GM12801 (cell line): ENCODE data around the gene EML5.

ENCODE experiments used
- TF ChIP-seq, protein P1 (sequence below): IDR thresholded peaks from one replicate; pipeline ENCODE4 v1.5.1; 2011; ENCODE audit warnings: control low read depth; ENCODE audit not compliant: insufficient read length; ENCODE audit errors: extremely low read depth

EML5 gene

DNA sequence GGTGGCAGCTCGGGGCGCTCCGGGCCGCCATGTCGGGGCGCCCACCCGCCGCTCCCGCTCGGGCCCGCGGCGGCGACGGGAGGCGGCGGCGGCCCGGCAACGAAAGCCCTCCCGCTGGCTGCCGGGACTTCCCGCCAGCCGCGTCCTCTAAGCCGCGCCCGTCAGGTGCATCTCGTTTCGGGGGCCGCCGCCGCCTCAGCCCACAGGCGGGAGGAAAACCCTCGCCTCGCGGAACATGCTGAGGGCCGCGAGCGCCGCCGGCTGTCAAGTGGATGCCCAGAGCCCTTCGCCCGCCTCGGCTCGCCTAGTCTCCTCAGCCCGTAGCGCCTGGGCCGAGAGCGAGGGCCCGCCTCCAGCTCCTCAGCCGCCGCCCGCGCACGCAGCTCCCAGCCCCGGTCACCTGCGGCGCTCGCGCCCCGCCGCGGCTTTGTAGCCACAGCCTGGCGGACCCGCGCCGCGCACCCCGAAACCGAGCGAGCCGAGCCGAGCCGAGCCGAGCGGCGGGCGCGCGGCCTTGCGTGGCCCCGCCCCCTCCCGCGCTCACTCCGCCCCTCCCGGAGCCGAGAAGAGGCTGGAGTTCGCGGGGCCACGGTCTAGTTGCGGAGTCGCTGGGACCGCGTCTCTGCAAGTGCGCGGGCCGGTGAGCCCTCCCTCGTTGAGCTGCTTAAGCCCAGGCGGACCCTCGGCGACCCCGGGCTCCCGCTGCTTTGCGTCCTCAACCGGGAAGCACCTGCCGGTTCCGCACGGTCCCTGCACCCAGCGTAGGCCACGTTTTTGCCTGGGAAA is at the start of gene EML5:
EML5 (minus strand) TSS at position 481 of the 786 bp plus-strand sequence; CDS start at position 31, 450 bp downstream.
- TF ChIP-seq, protein P1, sequence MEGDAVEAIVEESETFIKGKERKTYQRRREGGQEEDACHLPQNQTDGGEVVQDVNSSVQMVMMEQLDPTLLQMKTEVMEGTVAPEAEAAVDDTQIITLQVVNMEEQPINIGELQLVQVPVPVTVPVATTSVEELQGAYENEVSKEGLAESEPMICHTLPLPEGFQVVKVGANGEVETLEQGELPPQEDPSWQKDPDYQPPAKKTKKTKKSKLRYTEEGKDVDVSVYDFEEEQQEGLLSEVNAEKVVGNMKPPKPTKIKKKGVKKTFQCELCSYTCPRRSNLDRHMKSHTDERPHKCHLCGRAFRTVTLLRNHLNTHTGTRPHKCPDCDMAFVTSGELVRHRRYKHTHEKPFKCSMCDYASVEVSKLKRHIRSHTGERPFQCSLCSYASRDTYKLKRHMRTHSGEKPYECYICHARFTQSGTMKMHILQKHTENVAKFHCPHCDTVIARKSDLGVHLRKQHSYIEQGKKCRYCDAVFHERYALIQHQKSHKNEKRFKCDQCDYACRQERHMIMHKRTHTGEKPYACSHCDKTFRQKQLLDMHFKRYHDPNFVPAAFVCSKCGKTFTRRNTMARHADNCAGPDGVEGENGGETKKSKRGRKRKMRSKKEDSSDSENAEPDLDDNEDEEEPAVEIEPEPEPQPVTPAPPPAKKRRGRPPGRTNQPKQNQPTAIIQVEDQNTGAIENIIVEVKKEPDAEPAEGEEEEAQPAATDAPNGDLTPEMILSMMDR, result no peak

DNA sequence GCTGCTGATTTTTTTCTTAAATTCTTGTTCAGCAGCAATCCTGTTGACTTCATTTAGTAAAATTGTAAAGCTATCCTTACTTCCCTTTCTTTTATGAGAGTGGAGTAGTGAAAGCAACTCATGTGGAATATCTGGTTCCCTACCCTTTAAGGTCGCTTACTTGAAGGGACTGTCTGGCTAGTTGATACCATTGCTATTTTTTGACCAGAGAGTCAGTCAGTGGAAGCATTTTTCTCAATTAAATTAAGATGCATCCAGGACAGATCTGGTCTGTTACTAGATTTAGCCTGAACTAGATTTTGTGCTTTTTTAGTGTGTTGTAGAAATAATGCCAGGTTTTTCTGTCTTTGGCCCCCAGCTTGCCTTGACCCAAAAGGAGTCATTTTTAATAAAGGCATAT is 49.7 kb upstream of the EML5 start:
- TF ChIP-seq, protein P1, result no peak

DNA sequence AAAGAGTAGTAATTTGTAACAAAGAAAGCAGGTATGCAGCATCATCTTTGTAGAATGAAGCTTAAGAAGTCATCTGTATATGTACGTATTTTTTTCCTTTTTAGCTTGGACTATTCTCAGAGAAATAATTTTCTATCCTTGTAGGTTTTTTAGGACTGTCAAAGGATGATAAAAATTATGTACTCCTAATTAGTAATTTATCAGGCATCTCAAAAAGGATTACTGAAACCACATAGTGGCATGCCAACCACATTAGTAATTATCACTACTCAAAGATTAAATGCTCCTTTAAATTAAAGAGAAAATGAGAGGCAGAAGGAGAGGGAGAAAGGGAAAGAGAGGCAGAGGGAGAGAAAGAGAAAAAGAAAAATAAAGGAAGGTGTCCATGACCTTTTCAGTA is 49.0 kb upstream of the EML5 start:
- TF ChIP-seq, protein P1, result no peak

DNA sequence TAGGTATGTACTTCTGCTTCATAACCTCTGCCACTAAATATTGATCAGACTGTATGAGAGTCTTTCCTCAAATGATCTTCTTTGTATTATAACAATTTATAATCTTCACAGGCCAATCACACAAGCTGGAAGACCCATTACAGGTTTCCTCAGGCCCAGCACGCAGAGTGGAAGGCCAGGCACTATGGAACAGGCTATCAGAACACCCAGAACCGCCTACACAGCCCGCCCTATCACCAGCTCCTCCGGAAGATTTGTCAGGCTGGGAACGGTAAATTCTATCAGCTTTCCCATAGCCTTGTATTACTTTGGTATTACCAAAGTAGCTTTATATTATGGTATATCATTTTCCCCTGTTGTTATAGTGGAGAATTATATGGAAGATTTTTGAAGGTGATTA is 48.2 kb upstream of the EML5 start:
- TF ChIP-seq, protein P1, result no peak

DNA sequence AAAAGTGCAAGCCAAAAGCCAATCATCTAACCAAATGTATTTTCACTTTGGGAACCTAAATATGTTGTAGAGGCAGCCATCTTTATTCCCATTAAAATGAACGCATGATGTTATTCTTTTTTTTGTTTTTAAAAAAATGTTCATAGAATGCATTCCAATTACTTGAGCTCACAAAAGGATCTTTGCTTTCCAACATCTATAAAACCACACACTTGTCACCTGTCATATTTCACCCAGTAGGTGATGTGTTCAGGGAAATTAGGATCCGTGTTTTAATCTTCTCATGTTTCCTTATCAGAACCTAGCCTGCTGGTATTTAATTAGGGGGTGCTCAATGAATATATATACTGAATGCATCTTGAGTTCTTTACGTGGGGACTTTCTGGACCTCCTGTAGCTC is 45.3 kb upstream of the EML5 start:
- TF ChIP-seq, protein P1, result no peak

DNA sequence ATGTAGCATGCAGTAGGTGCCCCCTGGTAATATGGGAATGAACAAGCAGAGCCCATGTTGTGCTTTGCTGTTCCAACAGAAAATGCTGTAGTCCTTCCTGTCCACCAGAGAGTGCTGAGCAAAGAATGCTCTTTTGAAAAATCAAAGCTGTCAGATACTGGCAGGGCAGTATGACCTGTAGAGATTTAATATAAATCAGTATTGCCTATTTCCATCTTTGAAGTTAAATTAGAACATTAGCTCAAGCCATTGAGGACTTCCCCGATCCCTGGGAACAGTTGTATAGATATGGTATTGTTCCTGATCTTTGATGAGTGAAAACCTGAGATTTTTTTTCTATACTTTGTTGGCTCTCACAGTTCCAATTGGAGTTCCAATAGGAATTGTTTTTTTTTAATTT is 44.7 kb upstream of the EML5 start:
- TF ChIP-seq, protein P1, result no peak

DNA sequence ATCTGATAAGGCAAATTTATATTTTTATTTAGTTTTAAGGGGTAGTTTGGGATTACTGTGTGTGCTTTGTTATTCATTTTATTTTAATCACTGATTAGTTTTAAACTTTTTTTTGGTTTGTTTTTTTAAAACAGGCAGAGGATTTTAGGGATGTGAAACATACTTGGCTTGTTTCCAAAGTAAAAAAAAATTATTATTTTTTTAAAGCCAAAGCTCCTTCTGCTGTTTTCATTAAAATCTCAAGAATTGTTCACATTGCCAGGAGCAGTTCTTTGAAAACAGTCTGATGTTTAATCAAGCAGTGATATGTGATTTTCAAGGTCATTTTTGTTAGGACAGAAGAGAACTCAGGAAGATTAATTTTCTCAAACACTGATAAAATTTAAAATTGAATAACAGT is 42.9 kb upstream of the EML5 start:
- TF ChIP-seq, protein P1, result no peak
